ENCODE measurements around the gene CD177.
"Not testable (repeated sequence)": the region's sequence is repeated elsewhere in the genome, so short reads cannot be mapped to it uniquely, and the experiment has no call there.

Gene CD177

DNA sequence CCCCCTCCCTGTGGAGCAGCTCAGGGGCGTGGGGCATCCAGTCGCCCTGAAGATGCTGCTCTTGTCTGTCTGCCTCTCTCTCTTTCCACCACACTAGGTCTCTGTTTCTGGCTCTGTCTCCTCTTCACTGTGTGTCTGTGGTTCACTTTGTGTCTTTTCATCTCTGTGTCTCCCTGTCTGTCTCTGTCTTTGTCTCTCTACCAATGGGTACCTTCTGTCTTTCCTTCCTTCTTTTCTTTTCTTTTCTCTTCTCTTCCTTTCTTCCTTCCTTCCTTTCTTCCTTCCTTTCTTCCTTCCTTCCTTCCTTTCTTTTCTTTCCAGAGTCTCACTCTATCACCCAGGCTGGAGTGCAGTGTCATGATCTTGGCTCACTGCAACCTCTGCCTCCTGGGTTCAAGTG lies 13.4 kb upstream of the CD177 start:
- not testable (repeated sequence) for H3K4me1 Mint-ChIP-seq (ENCODE audit: low read depth in 2 of 2); H3K27ac Mint-ChIP-seq; ATAC-seq (replicated peaks); H3K36me3 Mint-ChIP-seq (ENCODE audit: insufficient read depth); H3K4me3 Mint-ChIP-seq; H3K9me3 Mint-ChIP-seq; DNase-seq
- H3K27me3 Mint-ChIP-seq: peaks cover 56 to 57% of the 10 kb centered on the region in 2 donors

- not testable (repeated sequence) for H3K27ac Mint-ChIP-seq; H3K9me3 Mint-ChIP-seq; H3K4me3 Mint-ChIP-seq; ATAC-seq (replicated peaks); DNase-seq; H3K4me1 Mint-ChIP-seq (ENCODE audit: low read depth in 2 of 2); H3K36me3 Mint-ChIP-seq (ENCODE audit: insufficient read depth)
- H3K27me3 Mint-ChIP-seq: peaks cover 56 to 66% of the 10 kb centered on the region in 2 donors
Measured at GRCh38 chr19:43341098-43341497, 12.4 kb upstream of the CD177 start.

GRCh38 chr19:43342104-43342503 lies 11.4 kb upstream of the CD177 start:
- not testable (repeated sequence) for H3K4me1 Mint-ChIP-seq (ENCODE audit: low read depth in 2 of 2); H3K27ac Mint-ChIP-seq; H3K9me3 Mint-ChIP-seq; H3K4me3 Mint-ChIP-seq; H3K36me3 Mint-ChIP-seq (ENCODE audit: insufficient read depth); DNase-seq; ATAC-seq (replicated peaks)
- H3K27me3 Mint-ChIP-seq: peaks cover 51 to 67% of the 10 kb centered on the region in 2 donors

GRCh38 chr19:43344347-43344925 lies 9.1 kb upstream of the CD177 start:
- peaks cover 44 to 62% of the 10 kb centered on the region in 2 donors for H3K27me3 Mint-ChIP-seq
- not testable (repeated sequence) for H3K27ac Mint-ChIP-seq; H3K4me1 Mint-ChIP-seq (ENCODE audit: low read depth in 2 of 2); DNase-seq; H3K9me3 Mint-ChIP-seq; H3K4me3 Mint-ChIP-seq; ATAC-seq (replicated peaks); H3K36me3 Mint-ChIP-seq (ENCODE audit: insufficient read depth)

- DNase-seq; H3K9me3 Mint-ChIP-seq; ATAC-seq (replicated peaks); H3K36me3 Mint-ChIP-seq (ENCODE audit: insufficient read depth); H3K4me3 Mint-ChIP-seq; H3K27ac Mint-ChIP-seq; H3K4me1 Mint-ChIP-seq (ENCODE audit: low read depth in 2 of 2): not testable (repeated sequence)
- H3K27me3 Mint-ChIP-seq: peaks cover 22 to 48% of the 10 kb centered on the region in 2 donors
Measured at GRCh38 chr19:43349813-43350212, 3.7 kb upstream of the CD177 start.

- Mint-ChIP-seq H3K4me1 (ENCODE audit: low read depth in 2 of 2) (peaks cover 0 to 4% of the 10 kb centered on the region in 2 donors), H3K4me3 (no peak overlapping the region), H3K27ac (no peak overlapping the region), H3K27me3 (peaks cover 30 to 45% of the 10 kb centered on the region in 2 donors), H3K9me3 (no peaks in the 10 kb centered on the region), H3K36me3 (ENCODE audit: insufficient read depth) (no peaks in the 10 kb centered on the region)
- ATAC-seq (replicated peaks): no peak
- no peak for DNase-seq
Measured at GRCh38 chr19:43351998-43352746, 1.3 kb upstream of the CD177 start.

DNA sequence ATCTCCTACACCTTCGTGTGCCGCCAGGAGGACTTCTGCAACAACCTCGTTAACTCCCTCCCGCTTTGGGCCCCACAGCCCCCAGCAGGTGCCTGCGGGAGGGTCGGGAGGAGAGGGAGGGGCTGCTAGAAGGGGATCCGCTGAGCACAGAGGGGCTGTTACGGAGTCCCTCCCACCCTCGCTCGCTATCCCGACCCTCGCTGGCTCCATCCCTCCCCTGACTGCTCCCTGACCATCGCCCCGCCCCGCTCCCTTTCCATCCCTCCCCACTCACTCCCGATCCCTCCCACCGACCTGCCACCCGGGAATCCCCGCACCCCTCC lies 780 bp downstream of the CD177 start:
- DNase-seq (no peak), ATAC-seq (replicated peaks) (no peak)
- Mint-ChIP-seq H3K9me3 (no peaks in the 10 kb centered on the region), H3K4me3 (no peak overlapping the region), H3K27ac (no peak overlapping the region), H3K36me3 (ENCODE audit: insufficient read depth) (no peaks in the 10 kb centered on the region), H3K27me3 (peaks cover 26 to 35% of the 10 kb centered on the region in 2 donors), H3K4me1 (ENCODE audit: low read depth in 2 of 2) (peaks cover 0 to 4% of the 10 kb centered on the region in 2 donors)

DNA sequence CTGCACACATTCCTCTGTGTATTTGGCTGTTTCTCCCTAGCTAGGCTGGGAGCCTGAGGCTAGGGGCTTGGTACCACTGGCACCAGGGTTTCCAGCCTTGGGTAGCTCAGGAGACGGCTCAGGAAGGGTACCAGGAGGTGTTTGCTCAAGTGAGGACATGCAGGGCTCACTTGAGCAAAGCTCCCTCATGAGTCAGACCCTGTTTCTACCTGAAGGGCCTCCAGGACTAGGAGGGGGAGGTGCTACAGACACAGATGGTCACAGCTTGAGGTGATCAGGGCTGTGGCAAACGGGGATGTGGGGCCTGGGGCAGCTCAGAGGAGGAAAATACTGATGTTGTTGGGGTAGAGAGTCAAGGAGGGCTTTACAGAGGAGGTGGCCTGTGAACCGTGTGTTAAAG lies 3.3 kb downstream of the CD177 start:
- peaks cover 26 to 35% of the 10 kb centered on the region in 2 donors for H3K27me3 Mint-ChIP-seq
- H3K4me3 Mint-ChIP-seq; DNase-seq; H3K27ac Mint-ChIP-seq; H3K36me3 Mint-ChIP-seq (ENCODE audit: insufficient read depth); ATAC-seq (replicated peaks); H3K4me1 Mint-ChIP-seq (ENCODE audit: low read depth in 2 of 2); H3K9me3 Mint-ChIP-seq: not testable (repeated sequence)

- DNase-seq (no peak), ATAC-seq (replicated peaks) (no peak)
- Mint-ChIP-seq H3K36me3 (ENCODE audit: insufficient read depth) (no peaks in the 10 kb centered on the region), H3K4me3 (no peak overlapping the region), H3K27me3 (peaks cover 12 to 22% of the 10 kb centered on the region in 2 donors), H3K27ac (no peak overlapping the region), H3K4me1 (ENCODE audit: low read depth in 2 of 2) (no peaks in the 10 kb centered on the region), H3K9me3 (no peaks in the 10 kb centered on the region)
Measured at GRCh38 chr19:43362179-43362578, 8.7 kb downstream of the CD177 start.

DNA sequence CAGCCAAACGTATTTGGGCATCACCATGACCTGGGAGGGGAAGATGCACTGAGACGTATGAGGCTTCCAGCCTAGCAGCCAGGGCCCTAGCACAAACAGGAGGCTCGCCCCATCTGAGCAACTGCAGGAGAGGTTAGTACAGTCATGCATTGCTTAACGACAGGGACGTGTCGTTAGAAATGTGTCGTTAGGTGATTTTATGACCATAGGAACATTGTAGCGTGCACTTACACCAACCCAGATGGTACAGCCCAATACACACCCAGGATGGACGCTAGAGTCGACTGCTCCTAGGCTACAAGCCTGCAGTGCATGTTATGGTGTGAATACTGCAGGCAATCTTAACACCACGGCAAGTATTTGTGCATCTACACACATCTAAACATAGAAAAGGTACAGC lies 9.3 kb downstream of the CD177 start:
- ATAC-seq (replicated peaks) (no peak), DNase-seq (no peak)
- H3K4me3 Mint-ChIP-seq: no peak overlapping the region
- no peaks in the 10 kb centered on the region for H3K9me3 Mint-ChIP-seq
- no peak overlapping the region for H3K27ac Mint-ChIP-seq
- no peaks in the 10 kb centered on the region for H3K4me1 Mint-ChIP-seq (ENCODE audit: low read depth in 2 of 2)
- H3K27me3 Mint-ChIP-seq: peaks cover 14 to 22% of the 10 kb centered on the region in 2 donors
- H3K36me3 Mint-ChIP-seq (ENCODE audit: insufficient read depth): no peaks in the 10 kb centered on the region

- H3K4me1 Mint-ChIP-seq (ENCODE audit: low read depth in 2 of 2); ATAC-seq (replicated peaks); DNase-seq; H3K27ac Mint-ChIP-seq; H3K36me3 Mint-ChIP-seq (ENCODE audit: insufficient read depth); H3K9me3 Mint-ChIP-seq; H3K4me3 Mint-ChIP-seq: not testable (repeated sequence)
- peaks cover 21 to 24% of the 10 kb centered on the region in 2 donors for H3K27me3 Mint-ChIP-seq
Measured at GRCh38 chr19:43365677-43366076, 12.2 kb downstream of the CD177 start.

DNA sequence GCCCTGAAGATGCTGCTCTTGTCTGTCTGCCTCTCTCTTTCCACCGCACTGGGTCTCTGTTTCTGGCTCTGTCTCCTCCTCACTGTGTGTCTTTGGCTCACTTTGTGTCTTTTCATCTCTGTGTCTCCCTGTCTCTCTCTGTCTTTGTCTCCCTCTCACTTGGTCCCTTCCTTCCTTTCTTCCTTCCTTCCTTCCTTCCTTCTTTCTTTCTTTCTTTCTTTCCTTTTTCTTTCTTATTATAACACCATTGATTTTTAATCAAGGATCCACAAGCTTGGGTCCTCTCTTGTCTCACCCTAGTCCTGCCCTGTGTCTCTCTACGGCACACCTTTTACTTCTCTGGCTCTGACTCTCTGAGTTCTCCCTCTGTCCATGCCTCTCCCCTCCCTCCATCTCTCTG lies 14.3 kb downstream of the CD177 start:
- H3K9me3 Mint-ChIP-seq: no peaks in the 10 kb centered on the region
- no peak overlapping the region for H3K27ac Mint-ChIP-seq
- H3K27me3 Mint-ChIP-seq: peaks cover 21 to 35% of the 10 kb centered on the region in 2 donors
- ATAC-seq (replicated peaks): no peak
- H3K4me1 Mint-ChIP-seq (ENCODE audit: low read depth in 2 of 2): no peaks in the 10 kb centered on the region
- no peak overlapping the region for H3K4me3 Mint-ChIP-seq
- DNase-seq: no peak
- no peaks in the 10 kb centered on the region for H3K36me3 Mint-ChIP-seq (ENCODE audit: insufficient read depth)

DNA sequence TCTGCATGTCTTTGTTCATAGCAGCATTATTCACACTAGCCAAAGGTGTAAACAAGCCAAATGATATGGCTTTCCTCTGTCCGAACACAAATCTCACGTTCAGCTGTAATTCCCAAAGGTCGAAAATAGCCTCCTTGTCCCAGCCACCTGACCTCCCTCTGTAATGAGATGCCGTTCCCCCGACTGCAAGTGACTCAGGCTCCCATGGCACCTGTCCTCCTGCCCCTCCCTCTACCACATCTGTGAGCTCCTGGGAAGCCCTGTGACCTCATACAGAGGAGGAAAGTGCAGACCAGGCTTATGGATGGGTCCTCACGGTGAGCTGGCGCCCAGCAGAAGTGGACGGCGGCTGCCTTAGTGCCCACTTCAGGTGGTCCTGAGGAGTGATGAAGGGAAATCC lies 15.4 kb downstream of the CD177 start:
- H3K27ac Mint-ChIP-seq; ATAC-seq (replicated peaks); DNase-seq; H3K9me3 Mint-ChIP-seq; H3K36me3 Mint-ChIP-seq (ENCODE audit: insufficient read depth); H3K4me3 Mint-ChIP-seq; H3K4me1 Mint-ChIP-seq (ENCODE audit: low read depth in 2 of 2): not testable (repeated sequence)
- peaks cover 16 to 27% of the 10 kb centered on the region in 2 donors for H3K27me3 Mint-ChIP-seq

DNA sequence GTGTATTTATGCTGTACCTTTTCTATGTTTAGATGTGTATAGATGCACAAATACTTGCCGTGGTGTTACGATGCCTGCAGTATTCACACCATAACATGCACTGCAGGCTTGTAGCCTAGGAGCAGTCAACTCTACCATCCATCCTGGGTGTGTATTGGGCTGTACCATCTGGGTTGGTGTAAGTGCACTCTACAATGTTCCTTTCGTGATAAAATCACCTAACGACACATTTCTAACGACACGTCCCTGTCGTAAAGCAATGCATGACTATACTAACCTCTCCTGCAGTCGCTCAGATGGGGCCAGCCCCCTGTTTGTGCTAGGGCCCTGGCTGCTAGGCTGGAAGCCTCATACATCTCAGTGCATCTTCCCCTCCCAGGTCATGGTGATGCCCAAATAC lies 18.4 kb downstream of the CD177 start:
- Mint-ChIP-seq H3K4me1 (ENCODE audit: low read depth in 2 of 2) (no peaks in the 10 kb centered on the region), H3K4me3 (no peak overlapping the region), H3K9me3 (no peaks in the 10 kb centered on the region), H3K27ac (no peak overlapping the region), H3K36me3 (ENCODE audit: insufficient read depth) (no peaks in the 10 kb centered on the region), H3K27me3 (peaks cover 16 to 33% of the 10 kb centered on the region in 2 donors)
- no peak for DNase-seq
- ATAC-seq (replicated peaks): no peak

Data from effector memory CD8-positive, alpha-beta T cell (primary cell).